ENCODE data around the gene CEP162. TPM values are rescaled to one million over a fixed set of nuclear protein-coding genes. Genes with fewer than 3 reads are reported as not detected.
"Not testable (repeated sequence)": the region's sequence is repeated elsewhere in the genome, so short reads cannot be mapped to it uniquely, and the experiment has no call there.

The CEP162 gene
- total RNA-seq, 6 experiments from 2014 or later, result 1.7 to 3.8 (median 2.5) TPM

GRCh38 chr6:84123186-84123585 lies 104.3 kb downstream of the CEP162 start:
- 96% methylated on average over 2 of the region's 2 CpGs for WGBS (ENCODE audit: insufficient coverage, low coverage, low lambda C conversion rate, missing lambda C conversion rate)
- TF ChIP-seq CTCF (IDR thresholded peaks at IDR 0.05) (no peak), POLR2A (IDR thresholded peaks at IDR 0.05) (no peak)
- intact Hi-C loops (cut with DNase I), result no loop called here
- DNase-seq (no peak), ATAC-seq (no peak)
- H3K4me1 ChIP-seq, result no peaks in the 10 kb centered on the region
- no peaks in the 10 kb centered on the region for H3K9me3 ChIP-seq
- no peak overlapping the region for H3K27ac ChIP-seq
- H3K36me3 ChIP-seq, result no peaks in the 10 kb centered on the region
- no peaks in the 10 kb centered on the region for H3K27me3 ChIP-seq
- H3K4me3 ChIP-seq, result no peak overlapping the region

GRCh38 chr6:84119277-84119676 lies 108.2 kb downstream of the CEP162 start:
- no peaks in the 10 kb centered on the region for H3K9me3 ChIP-seq
- H3K27ac ChIP-seq, result no peak overlapping the region
- no peaks in the 10 kb centered on the region for H3K4me1 ChIP-seq
- DNase-seq (no peak), ATAC-seq (peak in 1 of 4 donors; percentile 64)
- intact Hi-C loops (cut with DNase I), result no loop called here
- TF ChIP-seq POLR2A (IDR thresholded peaks at IDR 0.05) (no peak), CTCF (IDR thresholded peaks at IDR 0.05) (peak in 1 of 4 donors; percentile 15)
- H3K27me3 ChIP-seq, result no peaks in the 10 kb centered on the region
- no peaks in the 10 kb centered on the region for H3K36me3 ChIP-seq
- no peak overlapping the region for H3K4me3 ChIP-seq

- H3K27me3 ChIP-seq, result no peaks in the 10 kb centered on the region
- TF ChIP-seq POLR2A (IDR thresholded peaks at IDR 0.05) (no peak), CTCF (IDR thresholded peaks at IDR 0.05) (no peak)
- no peaks in the 10 kb centered on the region for H3K9me3 ChIP-seq
- no peaks in the 10 kb centered on the region for H3K36me3 ChIP-seq
- intact Hi-C loops (cut with DNase I), result no loop called here
- DNase-seq (no peak), ATAC-seq (no peak)
- no peaks in the 10 kb centered on the region for H3K4me1 ChIP-seq
- WGBS (ENCODE audit: insufficient coverage, low coverage, low lambda C conversion rate, missing lambda C conversion rate), result no CpG with 5 or more reads among the region's 5 CpGs
- H3K27ac ChIP-seq, result no peak overlapping the region
- no peak overlapping the region for H3K4me3 ChIP-seq
Measured at GRCh38 chr6:84118191-84118590, 109.3 kb downstream of the CEP162 start.

- H3K36me3 ChIP-seq; H3K4me1 ChIP-seq; H3K27me3 ChIP-seq; intact Hi-C loops (cut with DNase I); H3K4me3 ChIP-seq; H3K9me3 ChIP-seq; H3K27ac ChIP-seq; ATAC-seq; DNase-seq: not testable (repeated sequence)
- 24% methylated on average over 2 of the region's 8 CpGs for WGBS (ENCODE audit: insufficient coverage, low coverage, low lambda C conversion rate, missing lambda C conversion rate)
Measured at GRCh38 chr6:84114933-84115594, 112.4 kb downstream of the CEP162 start.

- ATAC-seq; H3K27me3 ChIP-seq; H3K27ac ChIP-seq; H3K36me3 ChIP-seq; DNase-seq; H3K4me3 ChIP-seq; H3K4me1 ChIP-seq; intact Hi-C loops (cut with DNase I); H3K9me3 ChIP-seq: not testable (repeated sequence)
- 50% methylated on average over 1 of the region's 1 CpG for WGBS (ENCODE audit: insufficient coverage, low coverage, low lambda C conversion rate, missing lambda C conversion rate)
Measured at GRCh38 chr6:84111351-84111750, 116.1 kb downstream of the CEP162 start.

- TF ChIP-seq POLR2A (IDR thresholded peaks at IDR 0.05), result no peak
- TF ChIP-seq CTCF (IDR thresholded peaks at IDR 0.05), result no peak
Measured at GRCh38 chr6:84107495-84107894, 119.9 kb downstream of the CEP162 start.

GRCh38 chr6:84105215-84105924 lies 122.1 kb downstream of the CEP162 start:
- H3K4me1 ChIP-seq; H3K27ac ChIP-seq; H3K9me3 ChIP-seq; DNase-seq; H3K36me3 ChIP-seq; intact Hi-C loops (cut with DNase I); H3K27me3 ChIP-seq; H3K4me3 ChIP-seq: not testable (repeated sequence)
- peak in 1 of 4 donors; percentile 23 for ATAC-seq
- 74% methylated on average over 3 of the region's 3 CpGs for WGBS (ENCODE audit: insufficient coverage, low coverage, low lambda C conversion rate, missing lambda C conversion rate)

More at GRCh38 chr6:84107495-84107894, 119.9 kb downstream of the CEP162 start:
- Histone ChIP-seq H3K36me3 (no peaks in the 10 kb centered on the region), H3K9me3 (no peaks in the 10 kb centered on the region), H3K27ac (no peak overlapping the region), H3K4me3 (no peak overlapping the region), H3K27me3 (no peaks in the 10 kb centered on the region), H3K4me1 (no peaks in the 10 kb centered on the region)
- intact Hi-C loops (cut with DNase I), result no loop called here
- DNase-seq, result no peak
- ATAC-seq, result no peak

Data from right lobe of liver (tissue), 6 donors.